RKO (cell line): Measurements from ENCODE around the gene AKR1B15.
"Not testable (repeated sequence)": the region's sequence is repeated elsewhere in the genome, so short reads cannot be mapped to it uniquely, and the experiment has no call there.

Experiments used
- DNase-seq: peaks from one replicate; pipeline ENCODE4 v3.0.0-alpha.2; 2016; ENCODE audit warnings: low spot score

Gene AKR1B15

GRCh38 chr7:134532954-134533218, 16.0 kb upstream of the AKR1B15 start:
- DNase-seq = no peak

GRCh38 chr7:134533288-134533771, 15.6 kb upstream of the AKR1B15 start:
- no peak for DNase-seq

- DNase-seq = no peak
Observed at GRCh38 chr7:134534633-134535032, 14.3 kb upstream of the AKR1B15 start.

GRCh38 chr7:134535272-134535918, 13.5 kb upstream of the AKR1B15 start:
- DNase-seq = no peak

GRCh38 chr7:134535919-134536299, 13.0 kb upstream of the AKR1B15 start:
- no peak for DNase-seq

- DNase-seq = not testable (repeated sequence)
Observed at GRCh38 chr7:134536558-134536957, 12.4 kb upstream of the AKR1B15 start.

DNA sequence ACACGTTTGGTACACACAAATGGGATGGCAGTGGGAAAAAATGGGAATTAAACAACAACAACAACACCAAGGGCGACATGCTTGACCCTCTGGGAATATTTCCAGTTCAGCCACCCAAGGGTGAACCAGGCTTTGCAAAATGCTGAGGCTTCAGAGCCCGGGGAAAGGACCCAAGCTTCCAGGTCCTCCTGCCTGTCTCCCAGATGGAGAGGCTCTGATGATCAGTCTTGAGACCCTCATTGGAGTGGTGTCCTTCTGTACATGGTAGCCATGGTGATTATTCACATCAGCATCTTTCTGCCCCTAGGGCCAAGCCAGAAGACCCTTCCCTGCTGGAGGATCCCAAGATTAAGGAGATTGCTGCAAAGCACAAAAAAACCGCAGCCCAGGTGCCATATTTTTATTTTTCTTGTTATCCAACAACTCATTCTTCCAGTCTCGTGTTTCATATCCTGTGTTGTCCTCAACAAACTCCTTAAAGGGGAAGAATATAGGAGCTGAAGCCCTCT, 11.6 kb upstream of the AKR1B15 start:
- DNase-seq = not testable (repeated sequence)

DNA sequence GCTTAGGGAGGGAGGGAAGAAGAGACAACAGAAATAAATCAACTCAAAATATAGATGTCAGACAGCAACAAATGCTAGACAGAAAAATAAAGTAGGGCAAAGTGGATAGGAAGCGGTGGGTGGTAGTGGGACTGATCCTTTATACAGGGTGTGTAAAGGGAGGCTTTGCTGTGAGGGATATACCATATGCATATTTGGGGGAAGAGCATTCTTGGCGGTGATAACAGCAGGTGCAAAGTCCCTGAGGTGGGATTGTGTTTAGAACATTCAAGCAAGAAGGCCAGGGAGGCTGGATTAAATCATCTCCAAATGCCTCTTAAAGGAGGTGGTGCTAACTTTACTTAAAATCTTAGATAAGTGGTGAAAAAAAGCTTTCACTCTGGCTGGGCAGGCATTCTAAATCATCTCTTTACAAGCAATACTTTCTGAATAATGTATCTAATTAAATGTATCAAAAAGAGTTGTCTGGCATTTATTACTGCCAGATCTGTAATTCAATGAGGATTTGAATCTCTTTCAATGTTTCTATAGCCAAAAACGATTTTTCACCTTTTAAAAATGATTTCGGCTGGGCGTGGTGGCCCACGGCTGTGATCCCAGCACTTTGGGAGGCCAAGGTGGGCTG, 9.4 kb upstream of the AKR1B15 start:
- no peak for DNase-seq

GRCh38 chr7:134541501-134542194, 7.3 kb upstream of the AKR1B15 start:
- DNase-seq = not testable (repeated sequence)

DNA sequence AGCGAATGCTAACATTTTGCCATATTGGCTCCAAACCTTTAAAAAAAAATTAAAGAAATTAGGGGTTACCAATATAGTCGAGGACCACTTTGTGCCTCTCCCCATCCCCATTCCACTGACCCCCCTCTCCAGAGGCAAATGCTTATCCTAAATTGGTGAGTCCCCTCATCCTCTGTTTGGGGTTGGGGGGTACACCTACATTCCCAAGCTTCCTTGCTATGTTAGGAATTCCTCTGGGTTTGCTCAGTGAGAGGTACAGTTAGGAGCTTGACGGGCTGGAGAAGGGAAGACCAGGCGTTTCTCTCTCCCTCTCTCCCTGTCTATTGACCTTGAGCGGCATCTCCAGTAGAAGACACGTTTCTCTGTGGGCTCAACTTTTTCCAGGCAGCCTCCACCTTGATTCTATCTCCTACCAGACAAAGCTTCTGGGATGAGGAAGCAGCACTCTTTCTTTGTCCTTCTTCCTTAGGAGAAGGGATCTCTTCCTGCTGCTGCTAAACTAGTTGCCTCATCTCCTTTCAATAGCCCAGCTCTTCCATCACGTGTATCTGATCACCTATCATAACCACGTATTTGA, 6.6 kb upstream of the AKR1B15 start:
- no peak for DNase-seq

GRCh38 chr7:134545380-134545779, 3.5 kb upstream of the AKR1B15 start:
- DNase-seq = no peak

- no peak for DNase-seq
Observed at GRCh38 chr7:134545918-134546317, 3.0 kb upstream of the AKR1B15 start.

DNA sequence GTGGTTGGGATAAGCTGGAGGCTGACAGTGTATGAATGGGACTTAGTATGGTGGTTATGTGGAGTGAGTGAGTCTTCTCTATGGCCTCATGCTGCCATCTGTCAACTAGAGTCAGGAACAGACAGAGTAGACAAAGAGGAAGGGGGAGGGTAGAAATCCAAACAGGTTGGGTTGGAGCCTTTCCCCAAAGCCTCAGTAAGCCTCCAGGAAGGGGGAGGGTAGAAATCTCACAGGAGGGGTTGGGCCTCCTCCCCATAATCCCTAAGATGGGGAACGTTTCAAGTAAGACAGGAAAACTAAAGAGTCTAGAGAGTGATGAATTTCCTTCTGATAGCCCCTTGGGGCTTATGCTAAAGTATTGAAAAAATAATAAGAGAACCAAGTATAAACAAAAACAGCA, 2.0 kb upstream of the AKR1B15 start:
- no peak for DNase-seq

DNA sequence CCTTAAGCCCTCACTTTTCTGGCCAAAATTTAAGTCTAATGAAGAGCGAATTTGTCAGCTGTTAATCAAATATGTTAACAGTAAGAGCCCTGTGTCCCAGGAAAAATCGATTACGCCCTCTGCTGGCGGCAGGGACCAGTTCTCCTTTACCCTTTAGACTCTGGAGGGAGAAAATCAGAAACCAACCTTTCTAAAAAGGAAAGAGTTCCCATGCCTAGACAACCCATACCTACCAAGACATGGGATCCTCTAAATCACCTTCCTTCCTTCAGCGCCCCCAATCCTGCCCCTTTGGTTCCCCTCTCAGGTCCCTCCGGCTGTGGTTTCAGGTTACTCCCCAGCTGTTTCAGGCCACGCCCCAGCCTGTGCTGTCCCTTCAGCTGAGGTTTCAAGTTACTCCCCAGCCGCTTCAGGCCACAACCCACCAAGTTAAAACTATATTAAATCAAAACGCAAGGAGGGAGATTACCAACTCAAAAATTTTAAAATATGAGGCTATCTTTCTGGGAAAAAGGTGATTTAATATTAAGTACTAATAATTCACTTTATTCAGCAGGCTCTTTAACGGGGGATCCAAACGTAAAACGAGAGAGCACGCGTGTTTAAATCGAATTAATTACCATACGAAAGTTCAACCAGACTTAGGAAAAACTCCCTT, 1.4 kb upstream of the AKR1B15 start:
- peak; percentile 63 for DNase-seq

DNA sequence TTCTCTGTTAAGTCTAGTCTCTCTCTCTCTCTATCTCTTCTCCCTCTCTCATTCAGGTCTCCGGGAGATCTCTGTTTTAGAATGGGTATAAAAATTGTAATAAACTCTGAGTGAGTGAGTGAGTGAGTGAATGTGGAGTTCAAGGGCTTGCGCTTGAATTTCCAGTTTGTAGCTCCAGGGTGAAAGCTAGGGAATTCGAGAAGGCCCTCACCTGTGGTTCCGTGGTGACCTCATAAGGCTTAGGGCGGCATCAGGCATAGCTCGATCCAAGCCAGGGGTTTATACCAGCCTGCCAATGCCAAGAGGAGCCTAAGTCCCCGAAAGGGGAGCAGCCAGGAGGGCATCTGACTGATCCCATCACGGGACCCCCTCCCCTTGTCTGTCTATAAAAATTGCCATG, 456 bp downstream of the AKR1B15 start:
- no peak for DNase-seq

GRCh38 chr7:134552105-134552504, 3.2 kb downstream of the AKR1B15 start:
- DNase-seq = no peak

DNA sequence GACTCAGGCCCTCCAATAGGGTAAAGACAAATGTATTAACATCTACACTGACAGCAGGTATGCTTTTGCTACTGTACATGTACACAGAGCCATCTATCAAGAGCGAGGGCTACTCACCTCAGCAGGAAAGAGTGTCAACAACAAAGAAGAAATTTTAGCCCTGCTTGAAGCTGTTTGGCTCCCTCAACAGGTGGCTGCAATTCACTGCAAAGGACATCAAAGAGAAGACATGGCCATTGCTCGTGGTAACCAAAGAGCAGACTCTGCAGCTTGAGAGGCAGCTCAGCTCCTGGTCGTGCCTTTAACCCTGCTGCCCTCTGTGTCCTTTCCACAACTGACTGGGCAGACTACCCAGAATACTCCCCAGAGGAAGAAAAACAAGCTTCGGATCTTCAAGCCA, 5.1 kb downstream of the AKR1B15 start:
- peak; percentile 15 for DNase-seq

DNA sequence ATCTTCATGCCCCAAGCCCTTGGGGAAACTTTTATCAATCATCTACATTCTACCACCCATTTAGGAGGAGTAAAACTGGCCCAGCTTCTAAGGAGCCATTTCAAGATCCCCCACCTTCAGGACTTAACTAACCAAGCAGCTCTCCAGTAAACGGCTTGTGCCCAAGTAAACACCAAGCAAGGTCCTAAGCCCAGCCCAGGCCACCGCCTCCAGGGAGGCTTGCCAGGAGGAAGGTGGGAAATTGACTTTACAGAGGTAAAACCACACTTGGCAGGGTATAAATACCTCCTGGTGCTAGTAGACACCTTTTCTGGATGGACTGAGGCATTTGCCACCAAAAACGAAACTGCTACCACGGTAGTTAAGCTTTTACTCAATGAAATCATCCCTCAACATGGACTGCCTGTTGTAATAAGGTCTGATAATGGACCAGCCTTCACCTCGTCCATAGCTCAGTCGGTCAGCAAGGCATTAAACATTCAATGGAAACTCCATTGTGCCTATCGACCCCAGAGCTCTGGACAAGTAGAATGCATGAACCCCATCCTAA, 5.6 kb downstream of the AKR1B15 start:
- no peak for DNase-seq

- DNase-seq = no peak
Observed at GRCh38 chr7:134557391-134557790, 8.5 kb downstream of the AKR1B15 start.

DNA sequence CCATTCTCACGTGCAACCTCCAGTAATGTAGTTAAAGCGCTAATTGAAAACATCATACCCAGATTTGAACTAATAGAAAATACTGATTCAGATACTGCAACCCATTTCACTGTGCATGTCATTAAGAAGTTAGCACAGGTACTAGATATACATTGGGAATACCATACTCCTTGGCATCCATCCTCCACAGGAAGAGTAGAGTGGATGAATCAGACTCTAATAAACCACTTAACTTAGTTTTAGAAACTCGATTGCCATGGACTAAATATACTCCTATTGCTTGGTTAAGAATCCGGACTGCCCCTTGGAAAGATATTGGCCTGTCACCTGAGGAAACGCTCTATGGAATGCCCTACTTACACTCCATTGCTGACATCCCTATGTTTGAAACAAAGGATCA, 9.5 kb downstream of the AKR1B15 start:
- DNase-seq = no peak

DNA sequence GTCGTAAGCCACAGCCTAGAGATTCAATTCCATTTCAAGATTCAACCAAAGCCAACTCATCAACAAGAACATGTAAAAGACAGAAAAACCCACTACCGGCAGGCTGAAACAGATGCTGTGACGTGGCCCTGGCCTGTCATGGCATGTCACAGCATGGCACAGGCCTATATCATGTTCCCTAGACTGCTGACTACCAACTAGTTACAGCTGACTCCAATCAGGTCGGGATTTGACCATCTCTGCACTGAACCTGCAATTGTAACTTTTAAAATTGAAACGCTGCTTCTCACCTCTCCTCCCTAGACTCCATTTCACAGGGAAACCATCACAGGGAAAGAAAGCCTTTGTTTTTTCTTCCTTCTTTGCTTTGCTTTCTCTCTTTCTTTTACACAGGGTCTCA, 12.7 kb downstream of the AKR1B15 start:
- not testable (repeated sequence) for DNase-seq

- no peak for DNase-seq
Observed at GRCh38 chr7:134562136-134562535, 13.2 kb downstream of the AKR1B15 start.
